Measurements from ENCODE around the gene ATP6V1E1.
"Not testable (repeated sequence)": the region's sequence is repeated elsewhere in the genome, so short reads cannot be mapped to it uniquely, and the experiment has no call there.

- TF ChIP-seq, protein P1, sequence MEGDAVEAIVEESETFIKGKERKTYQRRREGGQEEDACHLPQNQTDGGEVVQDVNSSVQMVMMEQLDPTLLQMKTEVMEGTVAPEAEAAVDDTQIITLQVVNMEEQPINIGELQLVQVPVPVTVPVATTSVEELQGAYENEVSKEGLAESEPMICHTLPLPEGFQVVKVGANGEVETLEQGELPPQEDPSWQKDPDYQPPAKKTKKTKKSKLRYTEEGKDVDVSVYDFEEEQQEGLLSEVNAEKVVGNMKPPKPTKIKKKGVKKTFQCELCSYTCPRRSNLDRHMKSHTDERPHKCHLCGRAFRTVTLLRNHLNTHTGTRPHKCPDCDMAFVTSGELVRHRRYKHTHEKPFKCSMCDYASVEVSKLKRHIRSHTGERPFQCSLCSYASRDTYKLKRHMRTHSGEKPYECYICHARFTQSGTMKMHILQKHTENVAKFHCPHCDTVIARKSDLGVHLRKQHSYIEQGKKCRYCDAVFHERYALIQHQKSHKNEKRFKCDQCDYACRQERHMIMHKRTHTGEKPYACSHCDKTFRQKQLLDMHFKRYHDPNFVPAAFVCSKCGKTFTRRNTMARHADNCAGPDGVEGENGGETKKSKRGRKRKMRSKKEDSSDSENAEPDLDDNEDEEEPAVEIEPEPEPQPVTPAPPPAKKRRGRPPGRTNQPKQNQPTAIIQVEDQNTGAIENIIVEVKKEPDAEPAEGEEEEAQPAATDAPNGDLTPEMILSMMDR (tag by site-specific recombination; IDR thresholded peaks at IDR 0.05), result not testable (repeated sequence)
- TF ChIP-seq GLIS1 (tag by site-specific recombination; IDR thresholded peaks at IDR 0.05), result not testable (repeated sequence)
Observed at GRCh38 chr22:17642357-17642756, 13.8 kb upstream of the ATP6V1E1 start.
